Measurements from ENCODE around the gene IGF2BP2.
"Not testable (repeated sequence)": the region's sequence is repeated elsewhere in the genome, so short reads cannot be mapped to it uniquely, and the experiment has no call there.

IGF2BP2 gene

DNA sequence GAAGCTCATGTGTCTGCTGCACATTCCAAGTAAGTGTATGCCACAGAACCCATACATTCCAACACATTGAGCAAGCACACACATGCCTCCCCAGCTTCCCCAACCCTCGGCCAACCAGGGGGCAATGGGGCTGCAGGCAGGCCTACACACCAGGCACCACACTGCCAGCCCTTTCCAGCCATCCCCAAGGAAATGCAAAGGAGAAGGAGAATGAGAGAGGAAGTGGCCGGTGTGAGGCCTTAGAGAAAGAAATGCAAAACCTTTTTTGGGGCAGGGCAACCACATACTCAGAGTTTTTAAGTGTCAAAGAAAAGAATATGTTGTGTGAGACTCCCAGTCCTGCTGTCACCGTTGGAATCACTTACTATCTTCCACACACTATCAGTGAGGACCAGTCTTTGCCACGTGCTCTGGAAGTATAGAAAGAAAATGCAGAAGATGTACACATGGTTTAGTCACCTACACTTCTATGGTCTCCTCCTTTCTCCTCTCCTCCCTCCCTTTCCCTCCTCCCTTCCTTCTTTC lies 11.1 kb downstream of the IGF2BP2 start (continued):
- TF ChIP-seq, protein P1, sequence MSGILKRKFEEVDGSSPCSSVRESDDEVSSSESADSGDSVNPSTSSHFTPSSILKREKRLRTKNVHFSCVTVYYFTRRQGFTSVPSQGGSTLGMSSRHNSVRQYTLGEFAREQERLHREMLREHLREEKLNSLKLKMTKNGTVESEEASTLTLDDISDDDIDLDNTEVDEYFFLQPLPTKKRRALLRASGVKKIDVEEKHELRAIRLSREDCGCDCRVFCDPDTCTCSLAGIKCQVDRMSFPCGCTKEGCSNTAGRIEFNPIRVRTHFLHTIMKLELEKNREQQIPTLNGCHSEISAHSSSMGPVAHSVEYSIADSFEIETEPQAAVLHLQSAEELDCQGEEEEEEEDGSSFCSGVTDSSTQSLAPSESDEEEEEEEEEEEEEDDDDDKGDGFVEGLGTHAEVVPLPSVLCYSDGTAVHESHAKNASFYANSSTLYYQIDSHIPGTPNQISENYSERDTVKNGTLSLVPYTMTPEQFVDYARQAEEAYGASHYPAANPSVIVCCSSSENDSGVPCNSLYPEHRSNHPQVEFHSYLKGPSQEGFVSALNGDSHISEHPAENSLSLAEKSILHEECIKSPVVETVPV (CRISPR knock-in tag; IDR thresholded peaks at IDR 0.05), result no peak
- no peak for TF ChIP-seq ZFP30 (CRISPR knock-in tag; IDR thresholded peaks at IDR 0.05)
- TF ChIP-seq, protein P2, sequence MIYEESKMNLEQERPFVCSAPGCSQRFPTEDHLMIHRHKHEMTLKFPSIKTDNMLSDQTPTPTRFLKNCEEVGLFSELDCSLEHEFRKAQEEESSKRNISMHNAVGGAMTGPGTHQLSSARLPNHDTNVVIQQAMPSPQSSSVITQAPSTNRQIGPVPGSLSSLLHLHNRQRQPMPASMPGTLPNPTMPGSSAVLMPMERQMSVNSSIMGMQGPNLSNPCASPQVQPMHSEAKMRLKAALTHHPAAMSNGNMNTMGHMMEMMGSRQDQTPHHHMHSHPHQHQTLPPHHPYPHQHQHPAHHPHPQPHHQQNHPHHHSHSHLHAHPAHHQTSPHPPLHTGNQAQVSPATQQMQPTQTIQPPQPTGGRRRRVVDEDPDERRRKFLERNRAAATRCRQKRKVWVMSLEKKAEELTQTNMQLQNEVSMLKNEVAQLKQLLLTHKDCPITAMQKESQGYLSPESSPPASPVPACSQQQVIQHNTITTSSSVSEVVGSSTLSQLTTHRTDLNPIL (CRISPR knock-in tag; IDR thresholded peaks at IDR 0.05; ENCODE audit: low read depth), result no peak

DNA sequence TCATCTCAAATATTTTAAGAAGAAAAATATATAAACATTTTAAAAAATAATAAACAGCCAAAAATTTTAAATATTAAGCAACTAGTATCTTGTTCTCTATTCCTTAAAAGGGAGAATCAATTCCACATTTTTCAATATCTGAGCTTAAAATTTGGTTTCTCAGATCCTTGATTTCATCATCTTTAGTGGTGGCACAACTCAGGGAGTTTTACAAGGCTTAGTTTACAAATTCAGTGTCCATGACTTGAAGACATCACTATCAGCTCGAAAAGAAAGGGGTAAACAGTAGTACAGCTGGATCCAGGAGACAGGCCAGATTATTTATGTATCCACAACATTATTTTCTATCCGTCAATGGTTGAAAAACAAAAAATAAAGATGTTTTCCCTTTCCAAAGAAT lies 11.6 kb downstream of the IGF2BP2 start:
- ATAC-seq, result peak; percentile 22
- no peak for TF ChIP-seq ZFP30 (CRISPR knock-in tag; IDR thresholded peaks at IDR 0.05)
- TF ChIP-seq, protein P2 (CRISPR knock-in tag; IDR thresholded peaks at IDR 0.05; ENCODE audit: low read depth), result no peak
- TF ChIP-seq ZFP3 (CRISPR knock-in tag; IDR thresholded peaks at IDR 0.05), result no peak
- no peak for TF ChIP-seq ZNF565 (CRISPR knock-in tag; conservative IDR thresholded peaks at IDR 0.05; ENCODE audit: low read depth)
- no peak for TF ChIP-seq PPARA (CRISPR knock-in tag; IDR thresholded peaks at IDR 0.05; ENCODE audit: borderline replicate concordance)
- no peak for TF ChIP-seq GLIS3 (CRISPR knock-in tag; IDR thresholded peaks at IDR 0.05)
- TF ChIP-seq, protein P3, sequence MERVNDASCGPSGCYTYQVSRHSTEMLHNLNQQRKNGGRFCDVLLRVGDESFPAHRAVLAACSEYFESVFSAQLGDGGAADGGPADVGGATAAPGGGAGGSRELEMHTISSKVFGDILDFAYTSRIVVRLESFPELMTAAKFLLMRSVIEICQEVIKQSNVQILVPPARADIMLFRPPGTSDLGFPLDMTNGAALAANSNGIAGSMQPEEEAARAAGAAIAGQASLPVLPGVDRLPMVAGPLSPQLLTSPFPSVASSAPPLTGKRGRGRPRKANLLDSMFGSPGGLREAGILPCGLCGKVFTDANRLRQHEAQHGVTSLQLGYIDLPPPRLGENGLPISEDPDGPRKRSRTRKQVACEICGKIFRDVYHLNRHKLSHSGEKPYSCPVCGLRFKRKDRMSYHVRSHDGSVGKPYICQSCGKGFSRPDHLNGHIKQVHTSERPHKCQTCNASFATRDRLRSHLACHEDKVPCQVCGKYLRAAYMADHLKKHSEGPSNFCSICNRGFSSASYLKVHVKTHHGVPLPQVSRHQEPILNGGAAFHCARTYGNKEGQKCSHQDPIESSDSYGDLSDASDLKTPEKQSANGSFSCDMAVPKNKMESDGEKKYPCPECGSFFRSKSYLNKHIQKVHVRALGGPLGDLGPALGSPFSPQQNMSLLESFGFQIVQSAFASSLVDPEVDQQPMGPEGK (CRISPR knock-in tag; IDR thresholded peaks at IDR 0.05; ENCODE audit: borderline replicate concordance), result no peak
- no peak for TF ChIP-seq ISL1 (CRISPR knock-in tag; IDR thresholded peaks at IDR 0.05)
- no peak for TF ChIP-seq TOX (CRISPR knock-in tag; IDR thresholded peaks at IDR 0.05; ENCODE audit: borderline replicate concordance)
- no peak for TF ChIP-seq BACH2 (CRISPR knock-in tag; IDR thresholded peaks at IDR 0.05; ENCODE audit: borderline replicate concordance)
- no peak for TF ChIP-seq OSR1 (CRISPR knock-in tag; IDR thresholded peaks at IDR 0.05)
- no peak for TF ChIP-seq ZC3H10 (CRISPR knock-in tag; IDR thresholded peaks at IDR 0.05)
- TF ChIP-seq, protein P4, sequence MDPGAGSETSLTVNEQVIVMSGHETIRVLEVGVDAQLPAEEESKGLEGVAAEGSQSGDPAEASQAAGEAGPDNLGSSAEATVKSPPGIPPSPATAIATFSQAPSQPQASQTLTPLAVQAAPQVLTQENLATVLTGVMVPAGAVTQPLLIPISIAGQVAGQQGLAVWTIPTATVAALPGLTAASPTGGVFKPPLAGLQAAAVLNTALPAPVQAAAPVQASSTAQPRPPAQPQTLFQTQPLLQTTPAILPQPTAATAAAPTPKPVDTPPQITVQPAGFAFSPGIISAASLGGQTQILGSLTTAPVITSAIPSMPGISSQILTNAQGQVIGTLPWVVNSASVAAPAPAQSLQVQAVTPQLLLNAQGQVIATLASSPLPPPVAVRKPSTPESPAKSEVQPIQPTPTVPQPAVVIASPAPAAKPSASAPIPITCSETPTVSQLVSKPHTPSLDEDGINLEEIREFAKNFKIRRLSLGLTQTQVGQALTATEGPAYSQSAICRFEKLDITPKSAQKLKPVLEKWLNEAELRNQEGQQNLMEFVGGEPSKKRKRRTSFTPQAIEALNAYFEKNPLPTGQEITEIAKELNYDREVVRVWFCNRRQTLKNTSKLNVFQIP (CRISPR knock-in tag; IDR thresholded peaks at IDR 0.05; ENCODE audit: borderline replicate concordance, low read depth), result no peak

DNA sequence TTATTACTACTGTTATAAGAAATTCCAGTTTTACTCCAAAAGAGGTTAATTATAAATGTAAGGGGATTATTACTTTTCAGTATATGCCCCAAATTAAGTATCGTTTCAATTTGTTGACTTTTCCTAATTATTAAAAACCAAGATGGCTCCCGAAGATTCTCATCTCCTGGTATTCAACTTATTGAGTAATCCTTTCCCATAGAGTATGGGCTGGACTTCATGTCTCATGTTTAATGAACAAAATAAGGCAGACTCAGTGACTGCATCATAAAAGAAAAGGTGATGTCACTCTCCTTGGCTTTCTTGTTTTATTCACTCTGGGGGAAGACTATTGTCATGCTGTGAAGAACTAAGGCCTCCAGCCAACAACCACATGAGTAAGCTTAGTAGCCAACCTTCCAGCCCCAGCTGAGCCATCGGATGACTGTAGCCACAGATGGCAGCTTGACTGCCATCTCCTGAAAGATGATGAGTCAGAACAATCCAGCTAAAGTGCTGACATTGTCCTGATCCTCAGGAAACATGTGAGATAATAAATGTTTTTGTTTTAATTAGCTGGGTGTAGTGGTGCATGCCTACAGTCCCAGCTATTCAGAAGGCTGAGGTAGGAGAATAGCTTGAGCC lies 17.3 kb downstream of the IGF2BP2 start:
- TF ChIP-seq ZC3H10 (CRISPR knock-in tag; IDR thresholded peaks at IDR 0.05) (no peak), ESRRG (CRISPR knock-in tag; IDR thresholded peaks at IDR 0.05) (no peak), GLIS3 (CRISPR knock-in tag; IDR thresholded peaks at IDR 0.05) (no peak), ZFP30 (CRISPR knock-in tag; IDR thresholded peaks at IDR 0.05) (no peak), BACH2 (CRISPR knock-in tag; IDR thresholded peaks at IDR 0.05; ENCODE audit: borderline replicate concordance) (no peak), OSR1 (CRISPR knock-in tag; IDR thresholded peaks at IDR 0.05) (no peak), SNAI2 (CRISPR knock-in tag; IDR thresholded peaks at IDR 0.05) (no peak), PPARA (CRISPR knock-in tag; IDR thresholded peaks at IDR 0.05; ENCODE audit: borderline replicate concordance) (no peak), RARB (CRISPR knock-in tag; IDR thresholded peaks at IDR 0.05) (no peak), TOX (CRISPR knock-in tag; IDR thresholded peaks at IDR 0.05; ENCODE audit: borderline replicate concordance) (no peak), CSDC2 (CRISPR knock-in tag; IDR thresholded peaks at IDR 0.05) (no peak), ZFP3 (CRISPR knock-in tag; IDR thresholded peaks at IDR 0.05) (no peak)
- TF ChIP-seq, protein P1 (CRISPR knock-in tag; IDR thresholded peaks at IDR 0.05), result no peak
- TF ChIP-seq, protein P2 (CRISPR knock-in tag; IDR thresholded peaks at IDR 0.05; ENCODE audit: low read depth), result no peak
- TF ChIP-seq, protein P3 (CRISPR knock-in tag; IDR thresholded peaks at IDR 0.05; ENCODE audit: borderline replicate concordance), result no peak
- TF ChIP-seq, protein P5, sequence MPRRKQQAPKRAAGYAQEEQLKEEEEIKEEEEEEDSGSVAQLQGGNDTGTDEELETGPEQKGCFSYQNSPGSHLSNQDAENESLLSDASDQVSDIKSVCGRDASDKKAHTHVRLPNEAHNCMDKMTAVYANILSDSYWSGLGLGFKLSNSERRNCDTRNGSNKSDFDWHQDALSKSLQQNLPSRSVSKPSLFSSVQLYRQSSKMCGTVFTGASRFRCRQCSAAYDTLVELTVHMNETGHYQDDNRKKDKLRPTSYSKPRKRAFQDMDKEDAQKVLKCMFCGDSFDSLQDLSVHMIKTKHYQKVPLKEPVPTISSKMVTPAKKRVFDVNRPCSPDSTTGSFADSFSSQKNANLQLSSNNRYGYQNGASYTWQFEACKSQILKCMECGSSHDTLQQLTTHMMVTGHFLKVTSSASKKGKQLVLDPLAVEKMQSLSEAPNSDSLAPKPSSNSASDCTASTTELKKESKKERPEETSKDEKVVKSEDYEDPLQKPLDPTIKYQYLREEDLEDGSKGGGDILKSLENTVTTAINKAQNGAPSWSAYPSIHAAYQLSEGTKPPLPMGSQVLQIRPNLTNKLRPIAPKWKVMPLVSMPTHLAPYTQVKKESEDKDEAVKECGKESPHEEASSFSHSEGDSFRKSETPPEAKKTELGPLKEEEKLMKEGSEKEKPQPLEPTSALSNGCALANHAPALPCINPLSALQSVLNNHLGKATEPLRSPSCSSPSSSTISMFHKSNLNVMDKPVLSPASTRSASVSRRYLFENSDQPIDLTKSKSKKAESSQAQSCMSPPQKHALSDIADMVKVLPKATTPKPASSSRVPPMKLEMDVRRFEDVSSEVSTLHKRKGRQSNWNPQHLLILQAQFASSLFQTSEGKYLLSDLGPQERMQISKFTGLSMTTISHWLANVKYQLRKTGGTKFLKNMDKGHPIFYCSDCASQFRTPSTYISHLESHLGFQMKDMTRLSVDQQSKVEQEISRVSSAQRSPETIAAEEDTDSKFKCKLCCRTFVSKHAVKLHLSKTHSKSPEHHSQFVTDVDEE (CRISPR knock-in tag; IDR thresholded peaks at IDR 0.05), result no peak
- peak; percentile 50; the same call in 2 of the 3 replicates for ATAC-seq

DNA sequence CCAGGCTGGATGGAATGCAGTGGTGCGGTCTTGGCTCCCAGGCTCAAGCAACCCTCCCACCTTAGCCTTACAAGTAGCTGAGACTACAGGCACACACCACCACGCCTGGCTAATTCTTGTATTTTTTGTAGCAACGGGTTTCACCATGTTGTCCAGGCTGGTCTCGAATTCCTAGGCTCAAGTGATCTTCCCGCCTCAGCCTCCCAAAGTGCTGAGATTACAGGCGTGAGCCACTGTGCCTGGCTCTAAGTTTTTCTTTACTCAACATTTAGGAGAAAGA lies 26.1 kb downstream of the IGF2BP2 start:
- ATAC-seq, result not testable (repeated sequence)

Measured in SK-N-SH treated with all-trans-retinoic acid at 6 μM for 48 hours (cell line).